Stimulated activated CD4-positive, alpha-beta T cell treated with anti-CD3 and anti-CD28 coated beads, Interleukin-12 subunit alpha, Interleukin-12 subunit beta, amount 100 ng/mL, for 4 hours (primary cell): ENCODE measurements around the gene SLC24A1.
"Not testable (repeated sequence)": the region's sequence is repeated elsewhere in the genome, so short reads cannot be mapped to it uniquely, and the experiment has no call there.

Source experiments
- DNase-seq: peaks from one replicate; pipeline ENCODE4 v3.0.0-alpha.2; 2020

The SLC24A1 gene

DNA sequence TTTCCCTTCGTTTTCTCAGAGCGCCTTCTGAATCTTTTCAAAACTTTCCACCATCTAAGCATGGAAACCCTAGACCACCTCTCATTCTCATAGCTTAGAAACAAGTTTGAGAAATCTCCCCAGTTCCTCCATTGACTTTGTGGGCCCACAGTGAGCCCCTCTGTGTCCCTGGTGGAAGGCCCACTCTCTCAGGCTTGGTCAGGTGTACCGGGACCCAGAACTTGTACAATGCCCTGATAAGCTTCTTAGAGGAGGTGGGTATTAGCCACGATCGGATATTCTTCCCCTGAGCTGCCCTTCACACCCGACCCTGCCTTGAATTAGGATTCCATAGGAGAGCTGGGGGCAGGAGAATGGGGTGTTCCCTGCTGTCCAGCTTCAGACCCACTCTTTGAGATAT is at the start of gene SLC24A1:
SLC24A1 (plus strand) TSS at position 301 of the 400 bp plus-strand sequence. CDS start 2,143 bp downstream, outside the sequence.
- DNase-seq = no peak

GRCh38 chr15:65571971-65572370 is 49.8 kb upstream of the SLC24A1 start:
- DNase-seq = no peak

- DNase-seq = no peak
These were observed 45.1 kb upstream of the SLC24A1 start for GRCh38 chr15:65576664-65577063.

- DNase-seq = no peak
These were observed 44.4 kb upstream of the SLC24A1 start for GRCh38 chr15:65577129-65577996.

DNA sequence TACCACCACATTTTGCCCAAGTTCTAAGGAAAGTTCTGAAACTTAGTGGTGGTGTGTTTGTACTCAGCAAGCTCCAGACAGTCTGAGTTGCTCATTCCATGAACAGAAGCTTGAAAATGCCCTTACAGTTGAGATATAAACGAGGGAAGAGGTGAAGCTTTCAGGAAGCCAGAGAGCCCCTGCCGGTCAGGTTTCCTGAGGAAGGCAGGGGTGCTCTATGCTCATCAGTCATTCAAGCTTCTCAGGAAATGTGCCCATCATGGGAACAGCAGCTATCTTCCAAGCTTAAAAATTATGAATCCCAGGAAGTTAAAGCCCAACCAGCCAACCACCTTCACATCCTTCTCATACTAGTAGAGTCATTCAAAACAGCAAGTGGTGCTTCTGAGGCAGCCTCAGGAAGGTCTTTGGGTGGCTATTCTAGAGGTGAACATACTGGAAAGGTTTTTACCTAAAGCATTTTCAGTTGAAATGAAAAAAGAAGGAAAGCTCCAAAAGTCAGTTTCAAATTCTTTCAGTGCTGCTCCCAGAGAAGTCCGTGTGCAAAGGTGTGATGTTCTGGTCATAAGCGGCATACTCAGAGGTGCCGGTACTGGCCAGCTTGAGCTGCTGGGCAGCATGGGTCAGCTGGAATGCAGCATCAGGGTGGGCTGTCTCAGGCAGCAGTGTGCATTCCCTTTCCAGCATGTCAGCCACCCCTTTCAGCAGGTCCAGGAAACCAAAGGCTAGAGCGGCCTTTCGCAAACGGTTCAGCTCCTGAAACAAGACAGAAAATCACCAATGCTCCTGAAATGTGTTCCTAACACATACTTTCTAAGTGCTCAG is 42.6 kb upstream of the SLC24A1 start:
- DNase-seq = no peak

DNA sequence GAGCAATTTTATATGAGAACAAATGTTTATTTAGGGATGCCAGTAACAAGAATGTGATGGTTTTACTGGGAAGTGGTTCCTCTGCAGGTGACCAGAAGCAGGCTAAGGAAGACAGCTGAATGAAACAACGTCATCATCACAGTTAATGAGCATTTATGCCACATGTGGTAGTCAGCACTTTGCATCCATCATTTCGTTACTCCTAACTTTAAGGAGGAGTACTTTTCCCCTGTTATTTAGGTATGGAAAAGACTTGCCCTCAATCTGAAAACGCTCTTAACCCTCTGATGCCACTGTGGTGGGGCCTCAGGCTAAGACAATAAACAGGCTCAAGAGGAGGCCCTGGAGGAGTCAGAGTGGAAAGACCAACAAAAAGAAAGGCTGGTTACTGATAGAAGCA is 42.0 kb upstream of the SLC24A1 start:
- DNase-seq = no peak

- no peak for DNase-seq
These were observed 41.5 kb upstream of the SLC24A1 start for GRCh38 chr15:65580287-65580686.

DNA sequence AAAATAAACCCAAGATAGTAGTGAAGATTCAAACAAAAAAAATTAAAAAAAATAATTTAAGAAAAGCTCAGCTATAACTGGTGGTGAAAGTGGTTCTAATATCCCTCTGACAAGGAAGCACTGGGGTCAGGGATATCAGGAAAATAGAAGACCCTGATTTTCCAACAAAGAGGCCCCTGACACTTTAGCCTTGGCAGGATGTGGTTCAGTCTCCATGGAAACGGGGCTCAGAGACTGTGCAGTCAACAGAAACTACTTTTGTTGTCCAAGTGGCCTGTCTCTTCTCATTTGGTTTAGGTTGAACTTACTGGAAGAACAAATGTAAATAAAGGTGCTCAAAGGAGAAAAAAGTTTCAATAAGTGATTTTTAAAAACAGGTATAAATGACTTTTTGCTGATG is 38.0 kb upstream of the SLC24A1 start:
- no peak for DNase-seq

DNA sequence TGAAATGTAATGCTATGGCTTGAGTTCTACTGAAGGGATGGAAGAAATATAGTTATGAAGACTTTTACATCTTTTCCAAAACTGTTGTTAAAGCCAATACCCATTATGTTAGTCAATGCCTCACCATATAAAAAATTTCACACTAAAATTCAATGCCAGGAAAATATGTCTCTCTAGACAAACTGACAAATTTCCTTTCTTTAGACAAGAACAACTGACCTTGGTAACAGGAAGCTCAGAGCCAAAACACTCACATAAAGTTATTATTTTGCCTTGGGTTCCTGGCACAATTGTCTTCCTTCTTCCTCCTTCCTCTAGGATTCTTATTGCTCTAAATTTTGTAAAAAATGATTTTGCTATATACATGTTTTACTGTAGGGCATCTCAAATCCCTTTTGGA is 37.5 kb upstream of the SLC24A1 start:
- no peak for DNase-seq

DNA sequence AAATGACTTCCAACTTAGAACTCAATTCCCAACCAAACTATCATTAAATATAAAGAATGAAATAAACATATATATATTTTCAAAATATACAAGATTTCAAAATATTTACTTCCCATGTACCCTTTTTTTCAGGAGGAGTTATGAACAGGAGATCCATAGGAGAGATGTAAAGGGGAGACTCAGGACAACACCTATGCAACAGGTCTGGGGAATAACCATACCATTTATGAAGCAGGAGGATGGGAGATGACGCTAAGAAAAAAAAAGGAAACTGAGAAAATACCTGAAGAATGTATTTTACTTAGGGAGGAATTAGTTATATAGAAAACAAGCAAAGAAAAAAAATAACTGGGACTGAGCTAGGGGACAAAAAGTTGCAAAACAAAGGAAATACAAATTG is 34.6 kb upstream of the SLC24A1 start:
- DNase-seq = no peak

- no peak for DNase-seq
These were observed 25.8 kb upstream of the SLC24A1 start for GRCh38 chr15:65595960-65596359.

DNA sequence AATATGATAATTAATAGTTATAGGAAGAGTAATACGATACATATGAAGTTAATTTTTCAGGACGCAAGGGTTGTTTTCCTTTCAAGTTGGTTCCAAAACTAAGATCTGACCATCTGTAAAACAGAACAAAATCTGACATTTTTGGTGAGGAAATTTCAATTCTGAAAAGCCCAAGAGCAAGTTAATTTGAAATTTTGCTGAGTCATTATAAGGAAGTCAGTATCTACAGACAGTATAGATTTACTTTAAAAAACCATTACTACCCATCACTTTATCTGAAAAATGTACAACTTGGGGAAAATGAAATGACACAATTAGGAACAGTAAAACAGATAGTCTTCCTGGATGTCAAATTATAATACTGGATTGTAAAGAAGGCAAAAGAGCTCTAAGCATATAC is 23.3 kb upstream of the SLC24A1 start:
- no peak for DNase-seq

- DNase-seq = no peak
These were observed 22.1 kb upstream of the SLC24A1 start for GRCh38 chr15:65599677-65600076.

- no peak for DNase-seq
These were observed 18.6 kb upstream of the SLC24A1 start for GRCh38 chr15:65603134-65603533.

- DNase-seq = no peak
These were observed 18.2 kb upstream of the SLC24A1 start for GRCh38 chr15:65603559-65603958.

DNA sequence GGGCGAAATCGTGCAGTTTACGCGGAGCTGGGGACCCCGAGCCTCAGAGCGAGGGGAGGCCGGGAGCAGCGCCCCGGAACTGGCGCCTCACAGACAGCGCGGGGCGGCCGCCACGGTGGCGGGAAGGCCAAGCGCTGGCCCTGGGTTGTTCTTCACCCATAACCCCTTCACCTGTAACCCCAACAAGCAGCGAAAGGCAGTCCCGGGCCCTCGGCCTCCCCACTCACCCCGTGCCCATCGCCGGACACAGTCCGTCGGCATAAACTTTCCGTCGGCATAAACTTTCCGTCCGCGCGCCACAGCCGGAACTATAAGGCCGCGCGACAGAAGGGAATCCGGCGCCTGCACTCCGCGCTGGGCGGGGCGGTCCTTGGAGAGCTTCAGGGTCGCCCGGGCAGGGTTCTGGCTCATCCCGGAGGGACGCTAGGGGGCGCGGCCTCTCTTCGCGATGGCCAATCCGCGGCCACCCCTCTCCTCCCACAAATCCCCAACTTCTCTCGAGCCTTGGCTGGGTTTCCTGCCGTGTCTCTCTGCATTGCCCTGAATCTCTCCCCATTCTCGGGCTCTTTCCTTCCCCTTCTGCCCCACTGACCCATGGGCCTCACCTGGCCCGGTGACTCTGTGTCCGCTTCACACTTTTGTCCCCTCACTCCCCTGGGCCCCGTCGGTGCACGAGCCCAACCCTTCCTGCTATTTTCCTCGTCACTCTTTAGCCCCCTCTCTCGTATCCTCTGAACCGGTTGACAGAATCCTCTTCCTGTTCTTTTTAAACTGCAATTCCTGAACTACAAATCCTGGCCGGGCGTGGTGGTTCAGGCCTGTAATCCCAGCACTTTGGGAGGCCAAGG is 10.6 kb upstream of the SLC24A1 start, which contains the start of gene INTS14:
INTS14 (minus strand) TSS at position 261 of the 848 bp plus-strand sequence. CDS start 3,751 bp downstream, outside the sequence.
- DNase-seq = peak; percentile 97

DNA sequence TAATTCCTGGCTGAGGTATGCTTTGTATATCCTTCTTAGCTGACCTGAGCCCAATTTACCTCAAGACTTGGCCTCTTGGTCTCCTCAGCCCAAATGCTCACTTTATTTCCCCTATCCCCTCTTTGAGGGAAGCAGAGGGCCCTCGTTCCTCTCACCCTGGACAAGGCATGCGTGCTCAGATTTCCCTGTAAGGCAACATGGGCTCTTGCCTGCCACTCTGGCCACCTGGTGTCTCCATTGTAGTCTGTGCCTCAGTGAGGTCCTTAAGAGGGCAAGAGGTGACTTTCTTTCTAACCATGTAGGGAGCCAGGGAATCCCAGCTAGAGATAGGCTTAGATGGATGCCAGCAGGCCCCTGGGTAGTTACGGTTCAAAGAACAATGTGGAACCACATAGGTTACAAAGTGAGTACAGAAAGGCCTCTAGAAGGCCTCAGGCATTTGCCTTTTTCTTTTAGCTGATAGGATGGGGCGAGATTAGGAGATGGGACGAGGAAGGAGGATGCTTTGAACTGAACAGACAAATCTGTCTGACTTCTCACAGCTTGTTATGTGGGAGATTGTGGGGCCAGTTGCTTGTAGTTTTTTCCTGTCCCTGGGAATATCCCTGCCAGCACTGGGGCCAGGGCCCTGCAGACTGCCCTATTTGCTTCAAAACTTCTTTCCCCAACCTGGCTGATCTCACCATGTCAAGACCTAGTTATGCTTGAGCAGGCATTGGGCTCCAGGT is 9.7 kb upstream of the SLC24A1 start:
- no peak for DNase-seq

DNA sequence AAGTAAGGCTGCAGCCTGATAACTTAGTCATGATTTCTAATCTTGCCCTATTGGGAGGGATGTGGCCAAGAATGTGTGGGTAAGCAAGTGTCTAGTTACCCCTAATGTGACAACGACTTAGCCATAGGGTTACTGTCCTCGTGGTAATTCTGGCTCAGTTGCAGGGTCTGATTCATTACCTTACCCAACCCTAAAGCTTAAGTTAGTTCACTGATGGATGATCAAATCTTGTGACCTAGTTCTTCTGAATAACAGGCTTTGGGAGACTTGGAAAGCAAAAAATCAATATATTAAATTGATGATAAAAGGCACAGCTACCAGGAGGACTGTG is 9.2 kb upstream of the SLC24A1 start:
- DNase-seq = no peak

GRCh38 chr15:65612949-65613744 is 8.6 kb upstream of the SLC24A1 start:
- no peak for DNase-seq

- DNase-seq = not testable (repeated sequence)
These were observed 5.9 kb upstream of the SLC24A1 start for GRCh38 chr15:65615887-65616286.

GRCh38 chr15:65618560-65619109 is 3.1 kb upstream of the SLC24A1 start:
- no peak for DNase-seq
